GM18520 (cell line): Measurements from ENCODE around the gene CPXM2.

Experiments
- ATAC-seq: cut with Tn5 transposase; IDR thresholded peaks from one replicate; pipeline ENCODE4 v1.9.1; 2021; ENCODE audit not compliant: unreplicated experiment

Gene CPXM2

DNA sequence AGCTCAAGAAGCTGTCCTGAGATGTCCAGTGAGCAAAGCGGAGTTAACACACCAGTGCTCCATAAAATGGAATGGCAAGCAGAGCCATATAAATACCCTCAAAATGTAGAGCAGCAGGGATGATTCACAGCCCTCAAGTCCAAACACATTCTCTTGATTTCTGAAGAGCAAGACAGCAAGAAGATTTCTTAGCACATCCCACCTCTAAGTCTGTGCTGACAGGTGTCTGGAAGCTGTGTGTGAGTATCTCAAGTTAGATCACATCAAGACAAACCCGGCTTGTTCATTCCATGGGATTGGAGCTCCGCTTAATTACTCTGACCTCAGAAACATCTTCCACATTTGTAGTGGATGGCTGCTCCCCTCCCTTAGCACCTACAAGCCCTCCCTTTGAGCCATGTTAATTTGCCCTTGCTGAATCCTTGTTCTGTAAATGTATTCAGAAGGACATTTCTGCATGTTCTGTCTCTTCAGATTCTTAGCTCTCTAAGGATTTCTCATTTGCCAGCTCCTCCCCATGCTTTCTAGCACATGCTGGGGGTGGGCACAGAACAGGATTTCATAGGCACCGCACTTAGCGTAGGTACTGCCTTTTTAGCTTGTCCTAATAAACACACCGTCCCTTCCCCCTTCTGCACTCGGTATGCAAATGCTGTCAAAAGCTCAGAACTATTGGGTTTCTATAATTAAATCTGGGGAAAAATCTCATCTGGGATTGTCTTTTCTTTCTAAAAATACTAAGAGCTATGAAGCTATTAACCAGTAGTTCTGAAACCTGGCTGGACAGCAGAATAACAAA, 112.7 kb downstream of the CPXM2 start:
- ATAC-seq, result no peak

DNA sequence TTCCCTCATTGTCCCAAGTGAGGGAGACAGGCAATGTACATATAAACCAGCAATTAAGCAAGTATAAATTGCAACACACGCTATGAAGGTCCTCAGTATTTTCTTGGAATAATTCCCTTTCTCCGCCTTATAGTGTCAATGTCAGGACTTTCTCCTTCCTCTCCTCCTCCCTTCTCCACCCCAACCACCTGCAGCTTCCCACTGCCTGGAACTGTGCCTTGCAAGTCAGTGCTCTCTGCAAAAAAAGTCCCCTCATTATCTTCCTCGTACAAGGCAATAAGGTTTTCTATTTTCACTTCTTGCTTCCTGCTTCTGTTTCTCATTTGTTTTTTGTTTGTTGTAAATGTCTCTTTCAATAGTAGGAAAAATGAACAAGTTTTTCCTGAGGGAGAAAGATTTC, 113.7 kb downstream of the CPXM2 start:
- no peak for ATAC-seq

DNA sequence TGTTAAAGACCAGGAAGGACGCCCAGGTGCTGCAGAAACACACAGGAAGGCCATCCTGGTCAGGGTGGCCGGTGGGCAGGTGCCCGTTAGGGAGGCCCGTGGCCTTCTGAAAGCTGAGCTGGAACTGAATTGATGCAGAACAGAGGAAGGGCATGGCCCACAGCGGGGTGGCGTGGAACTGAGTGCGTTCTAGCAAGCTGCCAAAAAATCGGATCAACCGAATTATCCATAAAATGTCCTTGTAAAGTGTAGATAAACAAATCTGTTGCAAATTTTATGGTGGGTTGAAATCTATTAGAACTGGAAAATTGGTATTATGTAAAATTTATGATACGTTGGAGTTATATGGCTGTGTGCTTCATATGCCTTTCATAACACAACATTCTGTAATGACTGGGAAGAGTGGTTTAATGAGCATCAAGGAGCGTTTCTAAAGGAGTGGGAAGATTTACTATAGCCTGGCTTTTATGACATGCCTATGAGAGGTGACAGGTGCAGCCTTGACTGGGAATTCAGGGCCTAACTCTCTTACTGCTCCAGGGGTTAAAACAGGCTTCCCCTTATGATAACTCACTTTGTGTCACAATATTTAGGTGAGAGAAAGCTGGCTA, 117.4 kb downstream of the CPXM2 start:
- no peak for ATAC-seq

DNA sequence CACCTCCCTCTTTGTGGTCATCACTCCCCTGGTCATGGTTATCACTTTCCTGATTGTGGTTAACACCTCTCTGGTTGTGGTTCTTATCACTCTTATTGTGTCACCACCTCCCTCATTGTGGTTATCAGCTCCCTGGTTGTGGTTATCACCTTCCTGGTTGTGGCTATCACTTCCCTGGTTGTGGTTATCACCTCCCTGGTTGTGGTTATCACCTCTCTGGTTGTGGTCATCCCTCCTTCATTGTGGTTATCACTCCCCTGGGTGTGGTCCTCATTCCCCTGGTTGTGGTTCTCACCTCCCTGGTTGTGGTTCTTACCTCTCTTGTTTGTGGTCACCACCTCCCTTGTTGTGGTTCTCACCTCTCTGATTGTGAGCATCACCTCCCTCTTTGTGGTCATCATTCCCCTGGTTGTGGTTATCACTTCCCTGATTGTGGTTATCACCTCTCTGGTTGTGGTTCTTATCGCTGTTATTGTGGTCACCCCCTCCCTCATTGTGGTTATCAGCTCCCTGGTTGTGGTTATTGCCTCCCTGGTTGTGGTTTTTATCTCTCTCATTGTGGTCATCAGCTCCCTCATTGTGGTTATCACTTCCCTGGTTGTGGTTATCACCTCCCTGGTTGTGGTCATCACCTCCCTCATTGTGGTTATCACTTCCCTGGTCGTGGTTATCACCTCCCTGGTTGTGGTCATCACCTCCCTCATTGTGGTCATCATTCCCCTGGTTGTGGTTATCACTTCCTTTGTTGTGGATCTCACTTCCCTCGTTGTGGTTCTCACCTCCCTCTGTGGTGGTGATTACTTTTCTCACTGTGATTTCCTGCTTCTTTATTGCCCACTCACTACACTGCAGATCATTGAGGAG, 118.7 kb downstream of the CPXM2 start:
- ATAC-seq, result no peak

DNA sequence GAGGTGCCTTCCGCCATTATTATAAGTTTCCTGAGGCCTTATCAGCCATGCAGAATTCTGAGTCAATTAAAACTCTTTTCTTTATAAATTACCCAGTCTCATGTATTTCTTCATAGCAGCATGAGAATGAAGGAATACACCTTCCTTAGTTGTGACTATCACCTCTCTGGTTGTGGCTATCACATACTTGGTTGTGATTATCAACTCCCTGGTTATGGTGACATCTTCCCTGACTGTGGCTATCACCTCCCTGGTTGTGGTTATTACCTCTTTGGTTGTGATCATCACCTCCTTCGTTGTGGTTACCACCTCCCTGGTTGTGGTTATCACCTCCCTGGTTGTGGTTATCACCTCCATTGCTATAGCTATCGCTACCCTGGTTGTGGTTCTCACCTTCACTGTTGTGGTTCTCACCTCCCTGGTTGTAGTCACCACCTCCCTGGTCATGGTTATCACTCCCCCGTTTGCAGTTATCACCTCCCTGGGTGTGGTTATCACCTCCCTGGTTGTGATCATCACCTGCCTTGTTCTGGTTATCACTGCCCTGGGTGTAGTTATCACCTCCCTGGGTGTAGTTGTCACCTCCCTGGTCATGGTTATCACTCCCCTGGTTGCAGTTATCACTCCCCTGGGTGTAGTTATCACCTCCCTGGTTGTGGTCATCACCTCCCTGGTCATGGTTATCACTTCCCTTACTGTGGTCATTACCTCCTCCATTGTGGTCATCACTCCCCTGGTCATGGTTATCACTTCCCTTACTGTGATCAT, 119.5 kb downstream of the CPXM2 start:
- no peak for ATAC-seq

DNA sequence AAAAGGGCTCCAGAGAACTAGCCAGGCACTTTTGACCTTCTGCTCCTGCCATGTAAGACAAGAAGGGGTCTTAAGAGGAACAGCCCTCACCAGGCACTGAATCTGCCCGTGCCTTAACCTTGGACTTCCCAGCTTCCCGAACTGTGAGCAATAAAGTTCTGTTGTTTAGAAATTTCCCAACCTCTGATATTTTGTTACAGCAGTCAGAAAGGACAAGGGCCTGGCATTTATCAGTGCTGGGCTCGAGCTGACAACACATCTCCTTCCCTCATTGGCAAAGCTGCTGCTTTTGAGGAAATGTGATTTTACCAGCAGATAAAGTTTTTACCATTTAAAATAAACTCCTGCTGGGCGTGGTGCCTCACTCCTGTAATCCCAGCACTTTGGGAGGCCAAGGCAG, 122.0 kb downstream of the CPXM2 start:
- no peak for ATAC-seq

DNA sequence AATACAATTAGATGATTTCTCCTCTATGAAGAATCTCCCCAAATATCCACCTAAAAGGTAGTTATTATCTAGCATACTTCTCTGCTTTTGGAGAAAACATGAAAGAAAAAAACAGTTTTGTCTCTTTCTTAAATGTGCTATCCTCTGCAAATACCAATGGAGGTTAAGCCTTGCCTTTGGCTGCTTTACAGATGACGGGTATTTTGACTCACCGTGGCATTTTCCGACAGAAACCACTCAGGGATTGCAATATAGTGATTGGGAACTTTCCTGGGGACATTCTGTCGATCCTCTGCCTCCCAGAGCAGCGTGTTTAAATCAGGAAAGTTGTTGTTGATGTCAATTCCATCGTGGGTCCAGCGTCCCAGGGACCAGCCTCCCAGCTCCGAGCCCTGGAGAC, 124.8 kb downstream of the CPXM2 start:
- no peak for ATAC-seq

DNA sequence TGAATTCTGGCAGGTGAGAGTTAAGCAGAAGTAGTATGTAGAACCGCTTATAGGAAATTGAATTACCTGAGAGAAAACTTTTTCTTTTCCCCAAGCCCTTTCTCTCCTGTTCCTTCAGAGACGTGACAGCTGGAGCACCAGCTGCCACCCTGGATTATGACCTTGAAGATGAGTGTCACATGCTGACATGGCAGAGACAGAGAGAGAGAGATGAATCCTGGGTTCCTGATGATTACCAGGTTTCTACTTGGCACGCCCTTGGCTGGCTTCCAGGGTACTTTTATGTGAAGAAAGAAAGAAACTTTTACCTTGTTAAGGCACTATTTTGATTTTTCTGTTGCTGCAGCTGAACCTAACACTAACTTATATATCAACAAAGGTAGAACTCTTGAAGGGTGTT, 125.6 kb downstream of the CPXM2 start:
- no peak for ATAC-seq

DNA sequence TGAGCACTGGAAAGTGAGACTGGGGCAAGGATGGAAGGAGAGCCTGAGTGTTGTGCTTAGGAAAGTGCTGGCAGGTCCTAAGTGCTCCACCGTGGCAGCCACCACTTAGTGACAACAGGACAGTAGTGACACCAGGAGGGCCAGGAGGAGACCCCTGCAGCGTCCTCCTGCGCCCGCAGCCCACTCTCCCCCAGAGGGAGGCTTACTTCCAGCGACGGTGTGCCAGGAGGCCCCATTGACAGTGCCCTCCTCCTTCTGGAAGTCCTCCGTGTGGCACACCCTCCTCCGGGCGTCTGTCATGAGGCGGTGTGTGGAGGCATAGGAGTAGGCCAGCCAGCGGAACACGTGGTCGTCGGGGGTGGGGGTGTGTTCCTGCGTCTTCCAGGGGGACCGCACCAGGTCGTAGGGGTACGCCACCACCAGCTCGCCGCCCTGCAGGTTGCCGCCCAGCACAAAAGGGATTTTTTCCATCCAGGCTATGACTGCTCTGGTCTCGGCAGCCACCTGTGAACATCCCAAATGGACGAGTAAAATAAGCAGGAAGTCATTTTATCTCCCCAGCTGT, 129.9 kb downstream of the CPXM2 start:
- no peak for ATAC-seq

DNA sequence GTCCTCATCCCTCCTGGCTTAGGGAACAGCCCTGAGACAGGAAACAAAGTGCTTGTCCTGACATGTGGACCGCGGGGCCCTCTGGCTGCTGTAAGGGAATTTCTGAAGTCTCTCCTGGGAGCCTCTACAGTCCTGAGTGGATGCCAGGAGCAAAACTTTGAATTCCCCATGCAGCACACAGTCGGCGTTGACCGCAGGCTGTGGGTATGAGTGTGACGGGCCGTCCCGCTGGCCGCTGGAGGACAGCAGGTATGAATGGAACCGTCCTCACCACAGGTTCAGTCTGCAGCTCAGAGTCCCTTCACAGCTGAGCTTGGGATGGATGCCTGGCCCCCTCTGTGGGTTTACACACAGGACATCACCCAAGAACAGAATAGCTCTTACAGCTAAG, 130.6 kb downstream of the CPXM2 start:
- no peak for ATAC-seq

DNA sequence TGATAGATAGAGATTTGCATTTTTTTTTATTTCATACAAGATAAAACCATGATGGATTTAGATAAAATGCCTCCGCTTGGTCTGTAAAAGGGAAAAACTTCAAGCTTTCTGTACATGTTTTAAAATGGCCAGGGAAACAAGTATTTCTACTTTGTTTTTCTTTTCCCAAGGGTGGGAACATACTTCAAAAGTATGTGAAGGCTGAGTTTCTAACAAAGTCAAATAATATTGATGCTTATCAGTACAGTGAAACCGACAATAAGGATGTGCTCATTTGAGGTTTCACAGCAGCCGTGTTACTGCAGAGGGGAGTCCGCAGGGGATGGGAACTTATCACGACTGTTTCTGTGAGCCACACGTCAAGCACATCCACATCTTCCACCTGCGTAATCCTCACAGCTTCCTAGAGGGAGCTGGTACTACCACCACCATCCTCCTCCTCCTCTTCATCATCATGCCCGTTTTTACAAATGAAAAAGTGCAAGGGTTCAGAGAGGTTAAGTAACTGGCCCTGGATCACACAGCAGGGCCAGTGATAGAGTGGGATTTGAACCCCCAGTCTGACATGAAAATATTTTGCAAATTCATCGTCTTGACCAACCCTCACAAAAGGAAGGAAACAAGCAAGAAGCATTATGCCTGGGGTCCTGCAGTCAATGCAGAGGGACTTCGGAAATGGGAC, 131.1 kb downstream of the CPXM2 start:
- no peak for ATAC-seq

DNA sequence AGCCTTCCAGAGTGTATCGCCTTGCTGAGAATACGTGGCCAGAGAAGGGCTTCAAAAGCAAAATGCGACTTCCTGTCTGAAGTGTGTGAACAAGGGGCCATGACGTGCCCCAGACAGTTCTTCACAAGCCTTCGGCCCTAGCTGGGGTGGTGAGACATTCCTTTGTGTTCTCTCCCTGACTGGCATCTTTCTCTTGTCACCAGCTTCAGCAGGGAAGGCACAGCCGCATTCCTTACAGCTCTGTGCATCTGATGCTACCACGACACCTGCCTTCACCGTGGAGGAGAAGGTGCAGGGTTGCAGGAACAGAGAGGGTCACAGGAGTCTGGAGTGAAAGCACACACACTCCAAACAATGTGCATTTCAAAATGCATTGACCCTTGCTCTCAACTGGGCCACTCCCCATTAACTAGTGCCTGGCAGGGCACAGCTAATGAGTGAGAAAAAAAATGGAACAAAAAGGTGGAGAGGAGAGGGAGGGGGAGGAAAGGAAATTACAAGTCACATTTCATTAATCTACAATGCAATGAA, 132.0 kb downstream of the CPXM2 start:
- no peak for ATAC-seq

DNA sequence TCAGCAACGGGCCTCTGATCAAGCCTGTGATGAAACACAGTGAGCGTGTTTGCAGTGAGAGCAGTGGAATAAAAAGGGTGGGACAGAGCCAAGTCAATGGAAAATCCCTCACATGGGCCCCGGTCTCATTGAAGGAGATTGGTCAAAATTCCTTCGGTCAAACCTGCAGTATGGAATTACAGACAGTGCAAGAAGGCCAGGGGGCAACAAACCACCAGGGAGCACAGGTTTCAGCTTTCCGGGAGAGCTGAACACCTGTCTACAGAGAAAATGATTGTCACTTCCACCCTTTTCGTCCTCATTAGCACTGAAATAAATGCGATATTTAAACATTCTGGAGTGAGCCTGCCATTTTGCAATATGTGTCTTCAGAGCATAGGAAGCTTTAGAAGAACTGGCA, 132.6 kb downstream of the CPXM2 start:
- no peak for ATAC-seq

DNA sequence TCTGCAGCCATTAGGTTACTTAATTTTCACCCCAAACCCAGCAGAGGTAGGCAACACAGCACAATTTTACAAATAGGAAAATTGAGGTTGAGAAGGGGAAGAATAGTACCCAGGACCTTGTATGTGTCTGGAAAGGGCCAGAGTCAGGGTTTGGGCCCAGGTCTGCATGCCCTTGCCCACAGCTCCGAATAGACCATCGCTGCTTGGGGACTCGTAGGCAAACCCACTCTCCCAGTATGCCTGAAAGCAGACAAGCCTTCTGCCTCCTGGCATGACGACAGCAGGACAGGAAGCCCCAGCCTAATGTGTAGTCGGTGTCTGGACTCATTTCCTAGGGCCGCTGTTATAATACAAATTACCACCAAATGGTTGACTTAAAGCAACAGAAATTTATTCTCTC, 133.8 kb downstream of the CPXM2 start:
- ATAC-seq, result no peak

DNA sequence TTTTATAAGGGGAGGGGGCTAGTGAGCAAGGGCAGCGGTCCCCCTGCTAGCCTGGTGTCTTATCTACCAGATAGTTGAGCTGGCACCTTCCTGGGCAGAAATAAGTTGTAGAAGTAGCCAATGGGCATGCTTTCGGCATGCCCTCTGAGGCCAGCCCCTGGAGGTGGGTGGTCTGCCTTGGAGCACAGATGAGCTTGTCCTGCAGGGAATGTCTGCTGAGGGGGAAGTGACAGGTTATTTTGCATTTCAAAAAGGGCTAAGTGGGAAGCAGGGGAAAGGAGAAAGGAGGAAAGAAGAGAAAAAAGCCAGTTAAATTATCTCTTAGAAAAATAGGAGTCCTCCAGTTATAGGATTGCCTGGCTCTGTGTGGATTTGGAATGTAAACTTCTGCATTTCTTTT, 136.5 kb downstream of the CPXM2 start:
- ATAC-seq, result no peak

DNA sequence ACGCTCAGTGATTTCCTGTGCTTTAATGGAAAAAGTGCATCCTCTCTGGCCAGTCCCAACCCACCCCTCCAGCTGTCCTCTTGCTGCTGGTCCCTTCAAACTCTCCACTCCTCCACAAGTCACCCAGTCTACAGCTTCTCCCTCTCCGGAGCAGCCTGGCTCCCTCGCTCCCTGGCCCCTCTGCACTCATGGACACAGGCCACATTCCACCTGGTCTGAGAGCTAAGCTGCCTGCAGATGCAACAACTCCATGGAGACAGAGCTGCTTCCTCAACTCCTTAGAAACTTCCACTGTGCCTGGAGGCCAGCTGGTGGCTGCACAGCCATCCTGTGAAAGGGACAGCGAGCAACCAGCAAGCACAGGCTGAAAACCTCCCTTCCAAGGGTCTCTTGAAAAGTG, 137.5 kb downstream of the CPXM2 start:
- no peak for ATAC-seq

DNA sequence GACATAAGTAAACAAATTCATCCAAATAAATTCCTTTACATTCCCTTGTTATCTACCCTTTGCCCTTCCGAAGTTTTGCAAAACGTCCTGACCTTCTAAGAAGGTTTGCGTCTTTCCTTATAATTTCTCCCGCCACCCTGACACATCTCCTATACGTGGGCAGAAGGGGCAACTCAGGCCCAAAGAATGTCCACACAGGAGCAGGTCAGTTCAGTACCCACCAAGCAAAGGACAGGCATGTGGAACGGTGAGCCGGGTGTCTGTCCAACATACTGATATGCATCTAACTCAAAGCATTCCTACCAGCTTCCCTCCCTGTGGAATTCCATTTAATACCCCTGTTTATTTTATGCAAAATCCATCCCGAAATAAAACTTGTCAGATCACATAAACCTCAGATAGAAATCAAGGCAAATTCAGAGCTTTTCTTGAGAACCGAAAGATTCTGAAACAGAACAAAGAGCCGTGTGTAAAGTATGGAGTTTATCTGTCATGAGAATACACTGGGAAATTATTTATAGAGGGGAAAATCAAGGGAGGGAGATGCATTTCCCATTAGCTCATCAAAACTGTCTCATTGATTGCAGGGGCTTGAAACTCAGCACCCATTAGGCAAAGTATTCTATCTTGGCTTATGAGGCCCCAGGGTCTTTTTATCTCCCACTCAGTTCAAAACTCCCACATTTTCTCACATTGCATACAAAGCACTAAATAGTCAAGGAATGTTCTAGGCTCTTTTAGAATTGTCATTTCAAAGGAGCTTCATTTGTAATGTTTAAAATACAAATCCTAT, 140.1 kb downstream of the CPXM2 start:
- ATAC-seq, result no peak

DNA sequence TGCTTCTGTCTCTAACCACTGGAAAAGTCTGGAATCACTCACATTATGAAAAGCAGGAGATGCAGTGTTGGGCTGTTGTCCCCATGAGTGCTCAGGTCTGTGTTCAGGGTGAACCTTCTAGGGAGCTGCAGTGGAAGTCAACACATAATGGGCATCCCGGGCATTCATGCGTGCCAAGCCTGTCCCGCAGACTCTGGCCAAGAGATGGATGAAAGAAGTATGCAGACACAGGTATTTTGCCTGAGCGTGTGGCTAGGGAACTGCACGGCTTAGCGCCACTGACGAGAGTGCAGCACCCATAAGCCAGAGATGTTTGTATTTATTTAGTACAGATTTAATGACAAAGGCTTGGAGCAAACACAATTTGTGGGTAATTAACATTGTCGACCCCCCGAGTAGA, 140.7 kb downstream of the CPXM2 start:
- no peak for ATAC-seq

DNA sequence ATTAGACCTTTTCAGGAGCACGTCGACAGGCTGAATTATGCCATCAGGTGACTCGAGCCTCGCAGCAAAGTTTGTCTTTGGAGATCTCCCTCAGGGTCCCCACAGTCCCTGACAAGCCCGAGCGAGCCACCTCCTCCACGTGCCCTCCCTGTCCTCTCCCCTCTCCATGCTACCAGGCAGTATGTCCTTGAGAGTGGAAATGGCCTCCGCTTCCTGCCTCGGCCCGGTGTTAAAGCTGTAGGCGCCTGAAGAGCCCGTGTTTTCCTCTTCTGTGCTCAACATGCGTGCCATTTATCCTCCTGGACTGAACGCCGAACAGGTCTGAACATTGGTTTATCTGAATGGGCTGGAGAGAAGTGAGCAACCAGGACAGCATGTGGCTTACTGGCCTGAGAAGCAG, 142.9 kb downstream of the CPXM2 start:
- ATAC-seq, result no peak
